ENCODE results near the gene PAX7. TPM values are rescaled to one million over a fixed set of nuclear protein-coding genes. Genes with fewer than 3 reads are reported as not detected.
"Not testable (repeated sequence)": the region's sequence is repeated elsewhere in the genome, so short reads cannot be mapped to it uniquely, and the experiment has no call there.

PAX7 gene
- polyA plus RNA-seq, 5 donors: 2.0 TPM; not detected in 4

- DNase-seq: no peak
These were observed 28.2 kb downstream of the PAX7 start for GRCh38 chr1:18658831-18659230.

GRCh38 chr1:18661404-18662285, 31.0 kb downstream of the PAX7 start:
- no peak for DNase-seq

GRCh38 chr1:18662286-18662639, 31.6 kb downstream of the PAX7 start:
- no peak for DNase-seq

GRCh38 chr1:18666317-18666920, 35.8 kb downstream of the PAX7 start:
- DNase-seq: peak in 1 of 2 donors; percentile 36

- no peak for DNase-seq
These were observed 36.7 kb downstream of the PAX7 start for GRCh38 chr1:18667333-18667732.

GRCh38 chr1:18668046-18668445, 37.4 kb downstream of the PAX7 start:
- DNase-seq: no peak

GRCh38 chr1:18668750-18669404, 38.2 kb downstream of the PAX7 start:
- DNase-seq: no peak

- DNase-seq: no peak
These were observed 39.6 kb downstream of the PAX7 start for GRCh38 chr1:18670121-18670867.

- no peak for DNase-seq
These were observed 40.2 kb downstream of the PAX7 start for GRCh38 chr1:18670868-18671225.

GRCh38 chr1:18673976-18674375, 43.3 kb downstream of the PAX7 start:
- DNase-seq: no peak

- DNase-seq: no peak
These were observed 45.7 kb downstream of the PAX7 start for GRCh38 chr1:18676332-18676781.

- no peak for DNase-seq
These were observed 50.8 kb downstream of the PAX7 start for GRCh38 chr1:18681423-18681835.

GRCh38 chr1:18682375-18682774, 51.7 kb downstream of the PAX7 start:
- DNase-seq: no peak

- no peak for DNase-seq
These were observed 53.7 kb downstream of the PAX7 start for GRCh38 chr1:18684303-18684702.

- DNase-seq: no peak
These were observed 55.9 kb downstream of the PAX7 start for GRCh38 chr1:18686540-18686939.

- DNase-seq: no peak
These were observed 56.6 kb downstream of the PAX7 start for GRCh38 chr1:18687273-18687672.

- DNase-seq: no peak
These were observed 61.0 kb downstream of the PAX7 start for GRCh38 chr1:18691648-18692047.

- DNase-seq: no peak
These were observed 62.8 kb downstream of the PAX7 start for GRCh38 chr1:18693256-18694098.

GRCh38 chr1:18694289-18694688, 63.6 kb downstream of the PAX7 start:
- DNase-seq: not testable (repeated sequence)

GRCh38 chr1:18697541-18697940, 66.9 kb downstream of the PAX7 start:
- no peak for DNase-seq

- no peak for DNase-seq
These were observed 69.9 kb downstream of the PAX7 start for GRCh38 chr1:18700530-18700929.
